K562 (cell line): ENCODE measurements around the gene TTC28. TPM values are rescaled to one million over a fixed set of nuclear protein-coding genes. Genes with fewer than 3 reads are reported as not detected.

Experiments
- ATAC-seq: fragments of 200-7000 bp; cut with Tn5 transposase; 3 replicates; pipeline ENCODE4 v1.9.1; 2020; ENCODE audit warnings: moderate library complexity
- BruUV-seq: library from RNA; stranded (reverse); fragments of 400-500 nt; replicated peaks from 2 replicates; lab custom pipeline; 2021; lab: Mats Ljungman, UMichigan
- CTCF ChIA-PET: fragments of 300-600 bp; formaldehyde crosslinking; extraction: SDS; loops from one replicate; lab custom pipeline; 2021; ENCODE audit warnings: low intra/inter-chr PET ratio; lab: Yijun Ruan, JAX
- POLR2A ChIA-PET: fragments of 300-600, 350-650 bp; sonication (Branson Sonifier 250); formaldehyde crosslinking; extraction: SDS; loops from one replicate; lab custom pipeline; 2021; ENCODE audit warnings: antibody characterized with exemption, inconsistent platforms; lab: Yijun Ruan, JAX
- DNase-seq, 4 experiments: peaks; one replicate each; pipeline versions ENCODE4 v3.0.0 to v3.0.0-alpha.2; 2011 to 2018; ENCODE audit warnings: low spot score in 3 of 4, mixed read lengths in 3 of 4; ENCODE audit errors: extremely low read depth in 1 of 4
- FAIRE-seq: peaks from 2 replicates; lab custom pipeline; 2011; peaks lifted over from hg19 to GRCh38; lab: Jason Lieb, UNC
- H2AFZ ChIP-seq: 2 replicates; pipeline ENCODE4 v1.6.0; 2011; ENCODE audit warnings: low read depth, low read length, control low read depth, inconsistent platforms
- H3K27ac ChIP-seq: fragments of 200-600 bp; 3 replicates; pipeline ENCODE4 v1.8.0; 2011; ENCODE audit warnings: low read depth, mild to moderate bottlenecking, control low read depth, inconsistent platforms, low read length, moderate library complexity, mixed read lengths; ENCODE audit errors: extremely low read depth
- H3K27me3 ChIP-seq, 2 experiments: fragments of 300-600 bp in 1 of 2; 2 replicates in 1 of 2; 3 replicates in 1 of 2; pipeline versions ENCODE4 v1.6.0 to v1.8.0; 2011; ENCODE audit warnings: inconsistent platforms in 2 of 2, low read length in 2 of 2, mild to moderate bottlenecking in 1 of 2, mixed read lengths in 1 of 2, moderate library complexity in 1 of 2; ENCODE audit not compliant: control insufficient read depth in 2 of 2, insufficient read depth in 2 of 2
- H3K36me3 ChIP-seq: fragments of 300-600 bp; 3 replicates; pipeline ENCODE4 v1.8.0; 2011; ENCODE audit warnings: mild to moderate bottlenecking, low read length, inconsistent platforms; ENCODE audit not compliant: control insufficient read depth, insufficient read depth
- H3K4me1 ChIP-seq, 2 experiments: fragments of 200-600 bp in 1 of 2; replicated peaks in 1 of 2; 2 replicates in 1 of 2; 3 replicates in 1 of 2; pipeline versions ENCODE4 v1.5.1 to v1.8.0; 2011; ENCODE audit warnings: inconsistent platforms in 2 of 2, low read length in 2 of 2, mild to moderate bottlenecking in 1 of 2, mixed read lengths in 1 of 2, moderate library complexity in 1 of 2; ENCODE audit not compliant: control insufficient read depth in 2 of 2, insufficient read depth in 2 of 2
- H3K4me2 ChIP-seq: 2 replicates; pipeline ENCODE4 v1.6.1; 2011; ENCODE audit warnings: low read length, control low read depth, inconsistent platforms, mixed read lengths; ENCODE audit not compliant: insufficient read depth
- H3K4me3 ChIP-seq: fragments of 200-600 bp; sonication (generic), shearing (Covaris generic); 2 replicates; pipeline ENCODE4 v1.5.1; 2016; ENCODE audit warnings: control low read depth, inconsistent platforms
- H3K79me2 ChIP-seq: fragments of 200-600 bp; 3 replicates; pipeline ENCODE4 v1.8.0; 2011; ENCODE audit warnings: low read length, inconsistent platforms; ENCODE audit not compliant: control insufficient read depth, insufficient read depth
- H3K9ac ChIP-seq, 2 experiments: 2 replicates each; pipeline versions ENCODE4 v1.6.0 to v1.6.1; 2011; ENCODE audit warnings: low read depth in 2 of 2, low read length in 2 of 2, control low read depth in 1 of 2, inconsistent platforms in 1 of 2, mild to moderate bottlenecking in 1 of 2, mixed read lengths in 1 of 2; ENCODE audit not compliant: insufficient read depth in 1 of 2
- H3K9me1 ChIP-seq: one replicate; pipeline ENCODE4 v1.6.0; 2011; ENCODE audit warnings: inconsistent platforms, mild to moderate bottlenecking, low read length, moderate library complexity; ENCODE audit not compliant: control insufficient read depth, insufficient read depth
- H3K9me3 ChIP-seq: replicated peaks from 2 replicates; pipeline ENCODE4 v1.5.1; 2011; ENCODE audit warnings: low read depth, low read length, inconsistent platforms; ENCODE audit not compliant: control insufficient read depth, insufficient read depth
- H4K20me1 ChIP-seq: replicated peaks from 2 replicates; pipeline ENCODE4 v1.6.1; 2011; ENCODE audit warnings: low read length, inconsistent platforms, mixed read lengths; ENCODE audit not compliant: control insufficient read depth, insufficient read depth
- CHD2 ChIP-seq: IDR thresholded peaks from 2 replicates; pipeline ENCODE4 v1.6.1; 2011; ENCODE audit warnings: low read depth, low read length
- ETS2 ChIP-seq: IDR thresholded peaks from 2 replicates; pipeline ENCODE4 v1.6.1; 2016; ENCODE audit warnings: borderline replicate concordance, missing genetic modification characterization, mild to moderate bottlenecking, moderate library complexity, missing compliant biosample characterization; ENCODE audit not compliant: poor library complexity, severe bottlenecking
- HCFC1 ChIP-seq: IDR thresholded peaks from 2 replicates; pipeline ENCODE4 v1.6.1; 2012; ENCODE audit warnings: low read depth, low read length, improper control_type of control experiment
- PML ChIP-seq: IDR thresholded peaks from 2 replicates; pipeline ENCODE4 v1.6.1; 2012; ENCODE audit warnings: low read length, inconsistent platforms
- PRDM10 ChIP-seq: fragments of 450-650 bp; IDR thresholded peaks from 2 replicates; pipeline ENCODE4 v1.6.1; 2018; ENCODE audit not compliant: partially characterized antibody
- RCOR1 ChIP-seq, 2 experiments: IDR thresholded peaks; 2 replicates each; pipeline ENCODE4 v1.6.1; 2012; ENCODE audit warnings: low read depth in 2 of 2, low read length in 2 of 2, borderline replicate concordance in 1 of 2, improper control_type of control experiment in 1 of 2
- TCF15 ChIP-seq: fragments of 250-450 bp; sonication (Bioruptor Pico); IDR thresholded peaks from 2 replicates; pipeline ENCODE4 v1.8.0; 2022; ENCODE audit warnings: moderate library complexity, mild to moderate bottlenecking, inconsistent platforms
- ZBTB8A ChIP-seq: fragments of 450-650 bp; IDR thresholded peaks from 2 replicates; pipeline ENCODE4 v1.6.1; 2018; ENCODE audit warnings: mild to moderate bottlenecking, moderate library complexity; ENCODE audit not compliant: partially characterized antibody
- ZNF165 ChIP-seq: fragments of 250-450 bp; sonication (Bioruptor Pico); IDR thresholded peaks from 2 replicates; pipeline ENCODE4 v1.4.0; 2020; ENCODE audit warnings: borderline replicate concordance
- ZNF740 ChIP-seq, 3 experiments: fragments of 200-800 bp in 1 of 3; sonication (Bioruptor generic) in 1 of 3; sonication (generic) in 1 of 3; formaldehyde crosslinking in 1 of 3; IDR thresholded peaks; 2 replicates each; pipeline versions ENCODE4 v1.6.1 to v1.8.0; 2016 to 2022; ENCODE audit warnings: mild to moderate bottlenecking in 2 of 3, missing compliant biosample characterization in 2 of 3, missing genetic modification characterization in 2 of 3, missing genetic modification reagents in 1 of 3
- WGBS: fragments of 100-300 bp; shearing (Covaris generic); methylation state at CpG from one replicate; pipeline ENCODE4 v1.1.6; 2016; ENCODE audit warnings: low coverage, mixed read lengths; ENCODE audit not compliant: insufficient coverage; ENCODE audit errors: missing lambda C conversion rate; 5-methylcytosine and 5-hydroxymethylcytosine counted together
- in situ Hi-C: fragments of 300-500 bp; cut with MboI; formaldehyde crosslinking; loops from 4 replicates; pipeline ENCODE4 v1.15.0; 2018; ENCODE audit warnings: inconsistent platforms, mixed read lengths
- intact Hi-C: fragments of 100-400 bp; cut with micrococcal nuclease; formaldehyde crosslinking; loops from 2 replicates; pipeline ENCODE4 v1.14.2; 2022
- polyA plus RNA-seq, 8 experiments: library from polyadenylated mRNA; depleted of rRNA in 4 of 8; stranded (reverse) in 5 of 8; unstranded in 3 of 8; fragments of >200 nt; fragmentation: Nextera tagmentation in 2 of 8; fragmentation: Illumina TruSeq in 1 of 8; extraction: Ambion mirVana in 2 of 8; extraction: Trizol in 1 of 8; gene quantifications; 2 replicates each; pipeline versions ENCODE4 v1.2.1 to v1.2.3, GENCODE V29; 2011 to 2014; ENCODE audit warnings: inconsistent platforms in 1 of 8, missing spikeins in 1 of 8
- total RNA-seq, 7 experiments: library from RNA; depleted of rRNA in 6 of 7; stranded (reverse); fragments of >200 nt in 6 of 7; fragmentation: Illumina TruSeq in 2 of 7; extraction: Trizol in 2 of 7; gene quantifications; 2 replicates each; pipeline versions ENCODE4 v1.2.1 to v1.2.3, GENCODE V29; 2011 to 2021; ENCODE audit warnings: low replicate concordance in 1 of 7

TTC28 gene
- total and polyA plus RNA-seq, 9 of the 15 experiments (the other 6 are each of a cell fraction or from before 2014, with no cell fraction given): 0.22 to 10.7 (median 3.1) TPM

- Histone ChIP-seq H3K9me1 (no peaks in the 10 kb centered on the region), H3K4me1 (peaks cover 0 to 5% of the 10 kb centered on the region in 2 experiments; a peak in 4 of 5 replicates), H3K4me3 (no peak overlapping the region), H3K27ac (no peak overlapping the region), H4K20me1 (no peaks in the 10 kb centered on the region), H3K9ac (no peak overlapping the region), H2AFZ (no peak overlapping the region), H3K36me3 (peaks cover 9% of the 10 kb centered on the region; the same call in 1 of the 3 replicates), H3K9me3 (no peaks in the 10 kb centered on the region), H3K4me2 (no peak overlapping the region), H3K27me3 (no peaks in the 10 kb centered on the region), H3K79me2 (no peaks in the 10 kb centered on the region)
- in situ Hi-C loops (no loop called here), intact Hi-C loops (no loop called here)
- WGBS: 68% methylated on average over 12 of the region's 12 CpGs
- TF ChIP-seq CHD2: no peak
- no peak for TF ChIP-seq ZNF165 (CRISPR knock-in tag)
- no peak for TF ChIP-seq ETS2
- no peak for TF ChIP-seq ZBTB8A
- TF ChIP-seq RCOR1 (IDR thresholded peaks at IDR 0.05; ENCODE audit: borderline replicate concordance in 1 of 2, low read depth in 2 of 2, low read length in 2 of 2): no peak
- TF ChIP-seq TCF15: no peak
- no peak for TF ChIP-seq PRDM10
- no peak for TF ChIP-seq PML
- TF ChIP-seq ZNF740 (CRISPR knock-in tag; IDR thresholded peaks at IDR 0.05): no peak
- TF ChIP-seq ZNF740 (tag; IDR thresholded peaks at IDR 0.05): no peak
- TF ChIP-seq HCFC1: no peak
- ATAC-seq (no peak), FAIRE-seq (no peak), DNase-seq (no peak)
- no TSS peak for BruUV-seq
- ChIA-PET CTCF (no interaction called here), POLR2A (no interaction called here)
These were observed 694.0 kb downstream of the TTC28 start for GRCh38 chr22:27985323-27986275.
